Epidermal melanocyte (primary cell): ENCODE data around the gene MANSC1.
A peak's percentile ranks its signal among the peaks of the same experiment; 100 is the strongest.

Experiments used
- DNase-seq: peaks from one replicate; pipeline ENCODE4 v3.0.0; 2011; ENCODE audit warnings: low spot score; ENCODE audit not compliant: insufficient read length

MANSC1 gene

GRCh38 chr12:12349711-12350665, at the start of gene MANSC1:
TSS of gene MANSC1 (minus strand) at chr12:12350242. CDS start at chr12:12343314, 6,928 bp downstream.
- peak; percentile 18 for DNase-seq

GRCh38 chr12:12399161-12399560, 49.1 kb upstream of the MANSC1 start:
- no peak for DNase-seq

DNA sequence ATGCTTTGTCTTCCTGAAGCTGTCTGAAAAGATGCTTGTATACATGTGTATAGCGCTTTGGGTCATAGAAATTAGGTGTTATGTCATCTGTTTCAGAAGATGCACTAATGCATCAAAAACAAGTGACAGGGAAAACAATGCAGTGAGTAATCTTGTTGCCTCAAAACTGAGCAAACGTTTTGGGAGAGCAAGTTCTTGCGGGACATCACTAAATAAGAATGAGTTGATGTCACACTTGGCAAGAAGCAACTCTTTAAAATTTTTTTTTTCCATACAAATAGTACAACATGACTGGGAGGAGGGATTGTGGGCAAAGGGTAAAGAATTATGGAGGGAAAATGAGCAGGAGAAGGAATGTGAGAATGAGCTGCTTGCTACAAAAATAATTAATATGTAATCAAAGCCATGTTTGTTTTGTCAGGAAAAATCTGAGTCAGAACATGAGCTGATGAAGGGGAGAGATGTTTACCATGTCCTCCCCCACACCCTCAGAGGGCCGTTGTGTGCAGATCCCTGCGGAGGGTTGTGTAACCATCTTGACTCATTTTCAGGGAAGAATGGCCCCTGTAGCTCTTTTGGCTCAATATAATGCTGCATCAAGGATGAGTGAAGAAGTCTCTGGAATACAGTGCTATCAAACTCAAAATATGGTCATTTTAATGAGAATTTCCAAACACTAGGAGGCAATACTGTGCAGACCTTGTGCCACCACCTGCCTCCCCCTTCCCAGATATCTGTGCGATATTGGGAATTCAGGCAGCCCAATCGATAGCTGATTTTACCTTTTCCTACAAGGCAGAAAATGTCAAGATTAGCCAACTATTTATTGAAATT, 48.2 kb upstream of the MANSC1 start:
- DNase-seq, result peak; percentile 63

- no peak for DNase-seq
Measured at GRCh38 chr12:12397184-12397583, 47.1 kb upstream of the MANSC1 start.

GRCh38 chr12:12396694-12397093, 46.7 kb upstream of the MANSC1 start:
- no peak for DNase-seq

DNA sequence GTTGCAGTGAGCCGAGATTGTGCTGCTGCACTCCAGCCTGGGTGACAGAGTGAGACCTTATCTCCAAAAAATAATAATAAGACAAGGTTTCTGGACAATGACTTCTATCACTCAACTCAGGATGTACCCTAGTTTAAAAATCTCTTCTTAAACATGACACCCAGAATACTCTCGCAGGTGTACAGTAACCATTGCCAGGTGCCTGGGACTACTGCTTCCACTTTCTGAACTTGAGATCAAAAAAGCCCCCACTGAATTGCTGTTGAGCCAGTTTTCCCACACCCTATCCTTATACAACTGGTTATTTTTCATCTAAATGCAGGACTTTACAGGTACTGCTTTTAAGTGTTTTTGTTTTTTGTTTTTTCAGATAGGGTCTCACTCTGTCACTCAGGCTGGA, 43.1 kb upstream of the MANSC1 start:
- DNase-seq, result no peak

GRCh38 chr12:12392413-12392812, 42.4 kb upstream of the MANSC1 start:
- DNase-seq, result no peak

DNA sequence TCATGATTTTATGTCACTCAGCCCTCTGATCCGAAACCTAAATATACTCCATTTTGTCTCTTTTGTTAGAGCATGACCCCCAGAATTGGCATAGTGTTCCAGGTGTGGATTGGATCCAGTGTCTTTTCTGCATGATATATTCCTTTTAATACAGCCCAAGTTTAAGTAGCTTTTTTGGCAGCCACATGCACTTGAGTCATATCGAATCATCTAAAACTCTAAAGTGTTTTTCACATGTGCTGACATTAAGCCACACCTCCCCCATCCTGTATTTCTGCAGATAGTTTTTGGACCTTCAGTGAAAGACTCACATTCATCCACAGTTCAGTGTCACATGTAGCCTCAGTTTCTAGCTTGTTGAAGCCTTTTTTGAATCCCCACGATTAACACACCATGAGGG, 37.5 kb upstream of the MANSC1 start:
- no peak for DNase-seq

GRCh38 chr12:12384571-12385340, 34.7 kb upstream of the MANSC1 start:
- no peak for DNase-seq

GRCh38 chr12:12381982-12382381, 31.9 kb upstream of the MANSC1 start:
- DNase-seq, result no peak

DNA sequence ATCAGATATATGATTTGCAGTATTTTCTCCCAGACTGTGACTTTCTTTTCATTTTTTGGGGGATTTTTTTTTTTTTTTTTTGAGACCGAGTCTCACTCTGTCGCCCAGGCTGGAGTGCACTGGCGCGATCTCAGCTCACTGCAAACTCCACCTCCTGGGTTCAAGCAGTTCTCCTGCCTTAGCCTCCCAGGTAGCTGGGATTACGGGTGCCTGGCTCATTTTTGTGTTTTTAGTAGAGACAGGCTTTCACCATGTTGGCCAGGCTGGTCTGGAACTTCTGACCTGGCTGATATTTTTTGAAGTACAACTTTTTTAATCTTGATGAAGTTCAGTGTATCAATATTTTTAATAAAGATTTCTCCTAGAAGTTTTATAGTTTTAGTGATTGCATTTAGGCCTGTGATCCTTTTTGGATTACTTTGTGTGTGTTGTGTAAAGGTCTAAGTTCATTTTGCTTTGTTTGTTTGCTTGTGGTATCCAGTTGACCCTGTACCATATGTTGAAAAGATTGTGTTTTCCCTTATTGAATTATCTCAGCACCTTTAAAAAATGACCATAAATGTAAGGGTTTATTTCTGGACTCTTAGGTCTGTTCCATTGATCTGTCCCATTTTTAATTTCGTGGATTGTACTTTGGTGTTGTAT, 31.0 kb upstream of the MANSC1 start:
- DNase-seq, result no peak

- DNase-seq, result no peak
Measured at GRCh38 chr12:12379831-12380730, 30.0 kb upstream of the MANSC1 start.

- DNase-seq, result no peak
Measured at GRCh38 chr12:12378616-12379015, 28.6 kb upstream of the MANSC1 start.

DNA sequence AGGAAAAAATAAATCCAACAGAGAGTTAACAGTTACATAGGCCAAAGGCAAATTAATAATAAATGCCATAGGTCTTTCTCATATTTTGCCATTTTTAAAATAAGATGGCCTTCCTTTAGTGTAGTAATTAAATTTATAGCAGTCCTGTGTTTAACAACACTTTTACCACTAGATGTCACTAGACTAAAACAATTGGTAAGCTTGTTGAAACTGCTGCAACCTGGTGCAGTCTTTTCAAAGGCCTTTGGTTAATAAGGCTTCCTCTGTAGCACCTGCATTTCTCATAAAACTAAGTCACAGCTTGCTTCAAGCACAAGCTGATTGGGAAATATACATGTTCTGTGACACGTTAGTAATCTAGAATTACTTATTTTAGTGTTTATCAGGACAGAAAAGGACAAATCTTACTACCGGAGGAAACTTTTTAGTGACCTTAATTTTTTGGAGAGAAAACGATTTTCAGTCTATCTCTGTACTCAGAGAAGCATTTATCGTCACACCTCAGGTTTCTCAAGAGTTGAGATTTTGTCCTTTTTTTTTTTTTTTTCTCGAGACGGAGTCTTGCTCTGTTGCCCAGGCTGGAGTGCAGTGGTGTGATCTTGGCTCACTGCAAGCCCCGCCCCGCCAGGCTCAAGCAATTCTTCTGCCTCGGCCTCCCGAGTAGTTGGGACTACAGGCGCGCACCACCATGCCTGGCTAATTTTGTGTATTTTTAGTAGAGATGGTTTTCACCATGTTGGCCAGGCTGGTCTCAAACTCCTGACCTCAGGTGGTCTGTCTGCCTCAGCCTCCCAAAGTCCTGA, 26.8 kb upstream of the MANSC1 start:
- peak; percentile 60 for DNase-seq

GRCh38 chr12:12372946-12373722, 23.1 kb upstream of the MANSC1 start:
- no peak for DNase-seq

DNA sequence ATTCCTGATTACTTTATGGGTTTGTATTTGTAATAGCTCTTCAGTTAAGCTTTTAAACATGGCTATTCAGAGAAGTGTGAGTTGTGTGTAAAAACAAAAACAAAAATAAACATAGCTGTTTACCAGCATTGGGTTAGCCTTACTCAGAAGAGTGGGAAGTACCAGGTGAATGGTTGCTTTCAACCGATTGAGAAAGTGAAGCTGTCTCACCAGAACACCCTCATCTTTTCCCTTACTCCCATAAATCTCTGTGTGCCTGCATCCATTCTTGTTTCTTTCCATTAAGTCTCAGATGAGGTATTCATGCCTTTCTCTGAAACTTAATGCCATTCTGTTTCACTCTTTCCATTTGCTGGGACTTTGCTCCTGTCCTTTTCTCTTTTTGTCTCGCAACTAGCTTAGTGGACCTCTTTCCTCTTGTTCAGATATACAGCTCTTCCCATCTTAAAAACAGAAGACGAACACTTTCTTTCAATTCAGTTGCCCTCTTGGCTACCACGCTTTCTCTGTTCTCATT, 17.5 kb upstream of the MANSC1 start:
- no peak for DNase-seq

DNA sequence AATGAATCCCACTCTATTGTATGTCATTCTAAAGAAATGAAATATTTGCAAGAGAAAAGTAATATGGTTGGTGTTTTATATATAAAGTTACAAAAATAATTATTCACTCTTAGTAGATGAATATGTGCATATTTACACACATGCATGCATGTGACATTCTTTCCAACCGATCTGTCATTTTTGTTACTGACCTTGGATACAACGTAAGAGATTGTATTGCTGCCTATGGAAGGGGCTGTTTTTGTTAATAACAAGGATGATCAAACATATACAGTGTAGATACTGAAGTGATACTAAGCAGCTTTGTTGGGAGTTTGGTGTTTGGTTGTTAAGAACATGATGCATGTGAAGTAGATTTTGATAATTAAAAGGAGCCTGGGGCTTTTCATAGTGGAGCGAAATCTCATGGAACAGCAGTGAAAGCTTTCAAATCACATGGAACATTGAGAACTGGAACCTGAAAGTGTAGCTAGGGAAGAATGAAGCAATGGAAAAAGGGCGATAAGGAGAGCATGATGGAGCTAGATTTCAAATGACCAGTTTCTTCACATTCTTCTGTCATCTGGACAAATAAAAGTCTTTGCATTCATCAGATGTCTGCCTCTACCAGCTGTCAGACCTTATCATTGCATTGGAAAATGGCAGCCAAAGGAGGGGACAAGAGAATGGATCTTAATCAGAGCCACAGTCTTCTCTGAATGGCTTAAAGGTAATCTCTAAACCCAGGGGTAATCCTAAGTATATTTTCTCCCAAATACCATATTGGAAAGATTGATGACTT, 16.8 kb upstream of the MANSC1 start:
- no peak for DNase-seq
